Ovary (tissue), 9 donors: ENCODE measurements around the gene WNK4. TPM values are rescaled to one million over a fixed set of nuclear protein-coding genes. Genes with fewer than 3 reads are reported as not detected.

ENCODE experiments used
- DNase-seq, 5 donors: peaks; one replicate each; pipeline ENCODE4 v3.0.0-alpha.2; 2019 to 2020
- H3K27ac ChIP-seq, 2 donors: fragments of 200-600 bp; one replicate each; pipeline versions ENCODE4 v1.5.1 to v1.8.0; 2019 to 2022
- H3K27me3 ChIP-seq: fragments of 200-600 bp; one replicate; pipeline ENCODE4 v1.8.0; 2022
- H3K36me3 ChIP-seq: fragments of 200-600 bp; sonication (generic); one replicate; pipeline ENCODE4 v1.5.1; 2019
- H3K4me1 ChIP-seq: one replicate; pipeline ENCODE4 v1.8.1; 2013; ENCODE audit warnings: mild to moderate bottlenecking, moderate library complexity; ENCODE audit not compliant: insufficient read depth
- H3K4me3 ChIP-seq: fragments of 200-600 bp; sonication (generic); one replicate; pipeline ENCODE4 v1.5.1; 2017
- H3K9me3 ChIP-seq, 2 donors: fragments of 200-600 bp in 1 of 2; sonication (generic) in 1 of 2; one replicate each; pipeline versions ENCODE4 v1.5.1 to v1.8.1; 2013 to 2019; ENCODE audit warnings: mild to moderate bottlenecking in 1 of 2, moderate library complexity in 1 of 2
- CTCF ChIP-seq, 3 donors: fragments of 450-650 bp in 2 of 3; fragments of 200-600 bp in 1 of 3; IDR thresholded peaks; one replicate each; pipeline versions ENCODE4 v1.5.1 to v1.8.0; 2016 to 2022; ENCODE audit warnings: antibody characterized with exemption in 3 of 3, mild to moderate bottlenecking in 1 of 3
- EP300 ChIP-seq: sonication (generic); formaldehyde crosslinking; IDR thresholded peaks from one replicate; pipeline ENCODE4 v1.6.1; 2017; ENCODE audit warnings: antibody characterized with exemption
- POLR2A ChIP-seq: fragments of 450-650 bp; IDR thresholded peaks from one replicate; pipeline ENCODE4 v1.6.1; 2017; ENCODE audit warnings: antibody characterized with exemption, mild to moderate bottlenecking, moderate library complexity
- WGBS, 3 donors: extraction: QIAGEN DNeasy Blood & Tissue Kit in 1 of 3; methylation state at CpG; one replicate each; pipeline versions ENCODE4 v1.1.5 to v1.1.7; 2013 to 2017; 5-methylcytosine and 5-hydroxymethylcytosine counted together
- intact Hi-C, 4 donors: fragments of 100-400 bp; cut with DNase I; formaldehyde crosslinking; loops; one replicate each; pipeline versions ENCODE4 v1.11.0 to v1.15.1; 2022 to 2023
- polyA plus RNA-seq, 2 donors: library from polyadenylated mRNA; stranded (reverse); fragments of 200-250 nt in 1 of 2; fragments of 350-450 nt in 1 of 2; fragmentation: Illumina TruSeq in 1 of 2; extraction: RNeasy Lipid Tissue Mini Kit (QIAGEN cat#74804) in 1 of 2; gene quantifications; one replicate each; pipeline ENCODE4 v1.2.3, GENCODE V29; 2013 to 2014
- total RNA-seq, 7 donors: library from RNA; depleted of rRNA in 2 of 7; stranded (reverse); fragments of >200 nt in 2 of 7; fragmentation: NEBNext Ultra II Directional in 3 of 7; extraction: Animal tissue kit (Norgen Biotek cat#: 25700) in 3 of 7; gene quantifications; one replicate each; pipeline versions ENCODE4 v1.1.0 to v1.2.4, GENCODE V29; 2016 to 2023
- donor health status: DM: no; HTN: no; CAD: no; lungs with moderate emphysema.
- donor health status: DM: no; HTN: no; CAD: no.
- donor health status: Bipolar disorder and iron deficiency.
- donor health status: DM: yes; HTN: yes; CAD: no.
- donor health status: DM: no; HTN: no; CAD: no.
- donor health status: DM: yes; HTN: yes; CAD: no.

The WNK4 gene
- total and polyA plus RNA-seq, 9 donors, result 1.1 to 11.9 (median 2.1) TPM

- Histone ChIP-seq H3K27me3 (no peaks in the 10 kb centered on the region), H3K4me3 (peak overlapping the region; percentile 94), H3K9me3 (no peaks in the 10 kb centered on the region), H3K4me1 (peaks cover 12% of the 10 kb centered on the region), H3K36me3 (no peaks in the 10 kb centered on the region), H3K27ac (peak overlapping the region; percentile 89 to 95)
- TF ChIP-seq CTCF (IDR thresholded peaks at IDR 0.05), result no peak
- TF ChIP-seq EP300, result no peak
- no peak for TF ChIP-seq POLR2A
- 1% methylated on average over 27 to 32 of the region's 32 CpGs for WGBS, 3 donors
- intact Hi-C loops, result loop anchor here in 1 of 4 donors (10.0 kb wide), 1 partner anchor 60 kb away; the partner anchor contains the start of genes CCR10 and CNTNAP1
- DNase-seq, result peak in 4 of 5 donors; percentile 59 to 80 (median 68)
Measured at GRCh38 chr17:42744283-42744805, 36.1 kb upstream of the WNK4 start.

GRCh38 chr17:42744806-42745617 lies 35.4 kb upstream of the WNK4 start, which contains the start of gene EZH1:
Gene EZH1, minus strand, starts transcription at chr17:42745040. Its CDS starts 16,099 bp downstream, at chr17:42728941.
- 4 to 6% (median 5%) methylated on average over 37 to 50 of the region's 50 CpGs for WGBS, 3 donors
- Histone ChIP-seq H3K9me3 (no peaks in the 10 kb centered on the region), H3K36me3 (no peaks in the 10 kb centered on the region), H3K27ac (peak within 1 kb of the TSS; percentile 89 to 95), H3K27me3 (no peaks in the 10 kb centered on the region), H3K4me3 (peak within 1 kb of the TSS; percentile 94), H3K4me1 (peaks cover 17% of the 10 kb centered on the region)
- TF ChIP-seq CTCF (IDR thresholded peaks at IDR 0.05) (peak in 1 of 3 donors; percentile 48), EP300 (no peak), POLR2A (peak; percentile 63)
- peak; percentile 90 to 95 (median 93) for DNase-seq
- intact Hi-C loops, result loop anchor here in 1 of 4 donors (10.0 kb wide), 1 partner anchor 60 kb away; the partner anchor contains the start of genes CCR10 and CNTNAP1

- 36 to 50% (median 45%) methylated on average over 7 of the region's 7 CpGs for WGBS, 3 donors
- peaks cover 18% of the 10 kb centered on the region for H3K4me1 ChIP-seq
- H3K9me3 ChIP-seq, result no peaks in the 10 kb centered on the region
Measured at GRCh38 chr17:42748202-42748907, 32.1 kb upstream of the WNK4 start.

More at GRCh38 chr17:42748202-42748907, 32.1 kb upstream of the WNK4 start:
- H3K4me3 ChIP-seq, result no peak overlapping the region
- H3K27me3 ChIP-seq, result no peaks in the 10 kb centered on the region
- DNase-seq, result peak; percentile 49 to 75 (median 63)
- intact Hi-C loops, result loop anchor here in 1 of 4 donors (10.0 kb wide), 1 partner anchor 64 kb away; the partner anchor contains the start of genes CCR10 and CNTNAP1
- peak overlapping the region in 1 of 2 donors; percentile 64 for H3K27ac ChIP-seq
- no peak for TF ChIP-seq CTCF (IDR thresholded peaks at IDR 0.05)
- TF ChIP-seq POLR2A, result no peak
- H3K36me3 ChIP-seq, result no peaks in the 10 kb centered on the region
